ENCODE measurements around the gene PSMD8.
"Not testable (repeated sequence)": the region's sequence is repeated elsewhere in the genome, so short reads cannot be mapped to it uniquely, and the experiment has no call there.

PSMD8 gene

GRCh38 chr19:38409631-38410133 is 35.3 kb downstream of the PSMD8 start:
- no peak for DNase-seq (ENCODE audit: extremely low read depth in 1 of 2, low read depth in 1 of 2)

- DNase-seq (ENCODE audit: extremely low read depth in 1 of 2, low read depth in 1 of 2), result not testable (repeated sequence)
These were observed 36.0 kb downstream of the PSMD8 start for GRCh38 chr19:38410407-38410806.

GRCh38 chr19:38411041-38411712 is 36.8 kb downstream of the PSMD8 start:
- DNase-seq (ENCODE audit: extremely low read depth in 1 of 2, low read depth in 1 of 2), result no peak

GRCh38 chr19:38411898-38412297 is 37.5 kb downstream of the PSMD8 start:
- DNase-seq (ENCODE audit: extremely low read depth in 1 of 2, low read depth in 1 of 2), result not testable (repeated sequence)

- no peak for DNase-seq (ENCODE audit: extremely low read depth in 1 of 2, low read depth in 1 of 2)
These were observed 38.1 kb downstream of the PSMD8 start for GRCh38 chr19:38412491-38412890.

- no peak for DNase-seq (ENCODE audit: extremely low read depth in 1 of 2, low read depth in 1 of 2)
These were observed 38.6 kb downstream of the PSMD8 start for GRCh38 chr19:38412961-38413360.

GRCh38 chr19:38413416-38413815 is 39.0 kb downstream of the PSMD8 start:
- DNase-seq (ENCODE audit: extremely low read depth in 1 of 2, low read depth in 1 of 2), result no peak

- DNase-seq (ENCODE audit: extremely low read depth in 1 of 2, low read depth in 1 of 2), result no peak
These were observed 42.8 kb downstream of the PSMD8 start for GRCh38 chr19:38417146-38417543.

- DNase-seq (ENCODE audit: extremely low read depth in 1 of 2, low read depth in 1 of 2), result no peak
These were observed 43.5 kb downstream of the PSMD8 start for GRCh38 chr19:38417544-38418506.

- DNase-seq (ENCODE audit: extremely low read depth in 1 of 2, low read depth in 1 of 2), result no peak
These were observed 46.6 kb downstream of the PSMD8 start for GRCh38 chr19:38420935-38421334.

- no peak for DNase-seq (ENCODE audit: extremely low read depth in 1 of 2, low read depth in 1 of 2)
These were observed 47.5 kb downstream of the PSMD8 start for GRCh38 chr19:38421856-38422255.

- no peak for DNase-seq (ENCODE audit: extremely low read depth in 1 of 2, low read depth in 1 of 2)
These were observed 48.1 kb downstream of the PSMD8 start for GRCh38 chr19:38422438-38422837.

GRCh38 chr19:38424272-38424671 is 49.9 kb downstream of the PSMD8 start:
- no peak for DNase-seq (ENCODE audit: extremely low read depth in 1 of 2, low read depth in 1 of 2)

GRCh38 chr19:38425222-38425809 is 50.9 kb downstream of the PSMD8 start:
- no peak for DNase-seq (ENCODE audit: extremely low read depth in 1 of 2, low read depth in 1 of 2)

GRCh38 chr19:38425810-38426466 is 51.6 kb downstream of the PSMD8 start, which contains the start of gene RASGRP4:
Gene RASGRP4 (minus strand): TSS chr19:38426219. CDS start chr19:38426091, 128 bp downstream.
- DNase-seq (ENCODE audit: extremely low read depth in 1 of 2, low read depth in 1 of 2), result no peak

GRCh38 chr19:38427035-38427677 is 52.8 kb downstream of the PSMD8 start:
- not testable (repeated sequence) for DNase-seq (ENCODE audit: extremely low read depth in 1 of 2, low read depth in 1 of 2)

GRCh38 chr19:38429055-38429810 is 54.9 kb downstream of the PSMD8 start:
- DNase-seq (ENCODE audit: extremely low read depth in 1 of 2, low read depth in 1 of 2), result no peak

- DNase-seq (ENCODE audit: extremely low read depth in 1 of 2, low read depth in 1 of 2), result no peak
These were observed 55.4 kb downstream of the PSMD8 start for GRCh38 chr19:38429811-38430156.

GRCh38 chr19:38430931-38431330 is 56.6 kb downstream of the PSMD8 start:
- no peak for DNase-seq (ENCODE audit: extremely low read depth in 1 of 2, low read depth in 1 of 2)

Data from activated CD8-positive, alpha-beta memory T cell treated with anti-CD3 and anti-CD28 coated beads for 1 hour (primary cell).